ENCODE results near the gene RIN3. TPM values are rescaled to one million over a fixed set of nuclear protein-coding genes. Genes with fewer than 3 reads are reported as not detected.
A peak's percentile ranks its signal among the peaks of the same experiment; 100 is the strongest.

RIN3 gene
- total RNA-seq, 1 donor from 2014 or later = 28.0 TPM

GRCh38 chr14:92597906-92598905, 84.6 kb downstream of the RIN3 start:
- DNase-seq (ENCODE audit: low read depth) (no peak), FAIRE-seq (no peak)
- Histone ChIP-seq H3K9ac (ENCODE audit: low read length) (no peak overlapping the region), H3K27ac (ENCODE audit: low read depth, low read length) (no peak overlapping the region), H3K79me2 (ENCODE audit: insufficient read depth, low read length) (no peaks in the 10 kb centered on the region), H3K27me3 (ENCODE audit: insufficient read depth, low read length) (no peaks in the 10 kb centered on the region), H3K4me1 (ENCODE audit: insufficient read depth, low read length) (peaks cover 14% of the 10 kb centered on the region), H3K9me3 (ENCODE audit: insufficient read depth, low read depth, low read length) (no peaks in the 10 kb centered on the region), H2AFZ (ENCODE audit: low read depth, low read length) (no peak overlapping the region), H3K4me3 (ENCODE audit: insufficient read depth, low read depth, low read length) (no peak overlapping the region), H3K36me3 (ENCODE audit: insufficient read depth, low read length) (no peaks in the 10 kb centered on the region), H3K4me2 (ENCODE audit: low read length) (no peak overlapping the region), H4K20me1 (ENCODE audit: insufficient read depth, low read length) (peaks cover 19% of the 10 kb centered on the region)
- peaks cover 2% of the 10 kb centered on the region for H3K27me3 Mint-ChIP-seq (ENCODE audit: low read depth, unreplicated experiment)
- no peak overlapping the region for H3K4me3 Mint-ChIP-seq (ENCODE audit: unreplicated experiment)
- peaks cover 10% of the 10 kb centered on the region for H3K4me1 Mint-ChIP-seq (ENCODE audit: low read depth, unreplicated experiment)
- no peak overlapping the region for H3K27ac Mint-ChIP-seq (ENCODE audit: unreplicated experiment)
- H3K9me3 Mint-ChIP-seq (ENCODE audit: unreplicated experiment) = peaks cover 4% of the 10 kb centered on the region
- peaks cover 24% of the 10 kb centered on the region for H3K36me3 Mint-ChIP-seq (ENCODE audit: low read depth, unreplicated experiment)
- TF ChIP-seq CTCF (IDR thresholded peaks at IDR 0.05; ENCODE audit: insufficient read depth, low read depth, low read length) (no peak), EZH2 (IDR thresholded peaks at IDR 0.05; ENCODE audit: insufficient read depth, low read length) (no peak)

GRCh38 chr14:92599811-92600210, 86.2 kb downstream of the RIN3 start:
- H3K4me1 Mint-ChIP-seq (ENCODE audit: low read depth, unreplicated experiment) = peaks cover 13% of the 10 kb centered on the region
- Histone ChIP-seq H3K4me3 (ENCODE audit: insufficient read depth, low read depth, low read length) (no peak overlapping the region), H3K36me3 (ENCODE audit: insufficient read depth, low read length) (no peaks in the 10 kb centered on the region), H3K27ac (ENCODE audit: low read depth, low read length) (no peak overlapping the region), H3K79me2 (ENCODE audit: insufficient read depth, low read length) (no peaks in the 10 kb centered on the region), H4K20me1 (ENCODE audit: insufficient read depth, low read length) (peaks cover 19% of the 10 kb centered on the region), H3K9ac (ENCODE audit: low read length) (no peak overlapping the region), H3K4me1 (ENCODE audit: insufficient read depth, low read length) (peaks cover 19% of the 10 kb centered on the region), H2AFZ (ENCODE audit: low read depth, low read length) (no peak overlapping the region), H3K27me3 (ENCODE audit: insufficient read depth, low read length) (no peaks in the 10 kb centered on the region), H3K9me3 (ENCODE audit: insufficient read depth, low read depth, low read length) (no peaks in the 10 kb centered on the region), H3K4me2 (ENCODE audit: low read length) (peak overlapping the region; percentile 24)
- peaks cover 21% of the 10 kb centered on the region for H3K36me3 Mint-ChIP-seq (ENCODE audit: low read depth, unreplicated experiment)
- no peak overlapping the region for H3K4me3 Mint-ChIP-seq (ENCODE audit: unreplicated experiment)
- peaks cover under 1% of the 10 kb centered on the region for H3K9me3 Mint-ChIP-seq (ENCODE audit: unreplicated experiment)
- TF ChIP-seq CTCF (IDR thresholded peaks at IDR 0.05; ENCODE audit: insufficient read depth, low read depth, low read length) (no peak), EZH2 (IDR thresholded peaks at IDR 0.05; ENCODE audit: insufficient read depth, low read length) (no peak)
- DNase-seq (ENCODE audit: low read depth) = no peak
- H3K27ac Mint-ChIP-seq (ENCODE audit: unreplicated experiment) = no peak overlapping the region
- H3K27me3 Mint-ChIP-seq (ENCODE audit: low read depth, unreplicated experiment) = peaks cover 2% of the 10 kb centered on the region
- FAIRE-seq = no peak

Data from astrocyte (in vitro differentiated cells and primary cell).